Endothelial cell (in vitro differentiated cells): ENCODE measurements around the gene CCL27. TPM values are rescaled to one million over a fixed set of nuclear protein-coding genes. Genes with fewer than 3 reads are reported as not detected.

Source experiments
- DNase-seq: peaks from one replicate; pipeline ENCODE4 v3.0.0; 2021; ENCODE audit warnings: low spot score
- H3K27ac Mint-ChIP-seq: one replicate; pipeline ENCODE4 v1.8.0; 2021; ENCODE audit warnings: mixed read lengths, inconsistent platforms; ENCODE audit not compliant: unreplicated experiment
- H3K27me3 Mint-ChIP-seq: one replicate; pipeline ENCODE4 v1.8.0; 2021; ENCODE audit warnings: mild to moderate bottlenecking, moderate library complexity, mixed read lengths, inconsistent platforms; ENCODE audit not compliant: unreplicated experiment
- H3K36me3 Mint-ChIP-seq: one replicate; pipeline ENCODE4 v1.8.0; 2021; ENCODE audit warnings: mild to moderate bottlenecking, low read depth, mixed read lengths, inconsistent platforms; ENCODE audit not compliant: unreplicated experiment
- H3K4me1 Mint-ChIP-seq: one replicate; pipeline ENCODE4 v1.8.0; 2021; ENCODE audit warnings: mild to moderate bottlenecking, mixed read lengths, inconsistent platforms; ENCODE audit not compliant: unreplicated experiment
- H3K4me3 Mint-ChIP-seq: one replicate; pipeline ENCODE4 v1.8.0; 2021; ENCODE audit warnings: mild to moderate bottlenecking, mixed read lengths, inconsistent platforms; ENCODE audit not compliant: unreplicated experiment
- H3K9me3 Mint-ChIP-seq: one replicate; pipeline ENCODE4 v1.8.0; 2021; ENCODE audit warnings: mixed read lengths, inconsistent platforms; ENCODE audit not compliant: unreplicated experiment
- CTCF ChIP-seq: fragments of 200-600 bp; sonication (generic); IDR thresholded peaks from one replicate; pipeline ENCODE4 v1.5.0; 2021; ENCODE audit warnings: antibody characterized with exemption; ENCODE audit not compliant: unreplicated experiment
- total RNA-seq: library from RNA; stranded (reverse); fragmentation: NEBNext Ultra II Directional; extraction: Animal tissue kit (Norgen Biotek cat#: 25700); gene quantifications from one replicate; pipeline ENCODE4 v1.2.1, GENCODE V29; 2021; ENCODE audit not compliant: unreplicated experiment

The CCL27 gene
- total RNA-seq, 1 donor from 2014 or later, result not detected

GRCh38 chr9:34707130-34707529 lies 44.7 kb upstream of the CCL27 start:
- Mint-ChIP-seq H3K36me3 (no peaks in the 10 kb centered on the region), H3K4me3 (no peak overlapping the region), H3K4me1 (no peaks in the 10 kb centered on the region), H3K27ac (no peak overlapping the region), H3K27me3 (no peaks in the 10 kb centered on the region), H3K9me3 (no peaks in the 10 kb centered on the region)
- TF ChIP-seq CTCF, result no peak
- DNase-seq, result no peak

- H3K9me3 Mint-ChIP-seq, result no peaks in the 10 kb centered on the region
- no peaks in the 10 kb centered on the region for H3K4me1 Mint-ChIP-seq
- H3K27me3 Mint-ChIP-seq, result no peaks in the 10 kb centered on the region
- DNase-seq, result peak; percentile 86
- peak; percentile 85 for TF ChIP-seq CTCF
- no peaks in the 10 kb centered on the region for H3K36me3 Mint-ChIP-seq
- no peak overlapping the region for H3K27ac Mint-ChIP-seq
- peak overlapping the region; percentile 82 for H3K4me3 Mint-ChIP-seq
Measured at GRCh38 chr9:34701769-34702736, 39.6 kb upstream of the CCL27 start.

GRCh38 chr9:34701023-34701768 lies 38.7 kb upstream of the CCL27 start:
- Mint-ChIP-seq H3K36me3 (no peaks in the 10 kb centered on the region), H3K4me1 (no peaks in the 10 kb centered on the region), H3K27ac (no peak overlapping the region), H3K4me3 (no peak overlapping the region), H3K27me3 (no peaks in the 10 kb centered on the region), H3K9me3 (no peaks in the 10 kb centered on the region)
- TF ChIP-seq CTCF, result peak; percentile 91
- peak; percentile 89 for DNase-seq

GRCh38 chr9:34694811-34695210 lies 32.4 kb upstream of the CCL27 start:
- H3K4me3 Mint-ChIP-seq, result no peak overlapping the region
- no peak for DNase-seq
- H3K27me3 Mint-ChIP-seq, result peaks cover 2% of the 10 kb centered on the region
- no peaks in the 10 kb centered on the region for H3K36me3 Mint-ChIP-seq
- no peak for TF ChIP-seq CTCF
- no peak overlapping the region for H3K27ac Mint-ChIP-seq
- H3K9me3 Mint-ChIP-seq, result no peaks in the 10 kb centered on the region
- peaks cover 8% of the 10 kb centered on the region for H3K4me1 Mint-ChIP-seq
